Measurements from ENCODE around the gene ADAMTS17.

The ADAMTS17 gene

GRCh38 chr15:100041127-100041828 lies 300.5 kb downstream of the ADAMTS17 start:
- DNase-seq: no peak

DNA sequence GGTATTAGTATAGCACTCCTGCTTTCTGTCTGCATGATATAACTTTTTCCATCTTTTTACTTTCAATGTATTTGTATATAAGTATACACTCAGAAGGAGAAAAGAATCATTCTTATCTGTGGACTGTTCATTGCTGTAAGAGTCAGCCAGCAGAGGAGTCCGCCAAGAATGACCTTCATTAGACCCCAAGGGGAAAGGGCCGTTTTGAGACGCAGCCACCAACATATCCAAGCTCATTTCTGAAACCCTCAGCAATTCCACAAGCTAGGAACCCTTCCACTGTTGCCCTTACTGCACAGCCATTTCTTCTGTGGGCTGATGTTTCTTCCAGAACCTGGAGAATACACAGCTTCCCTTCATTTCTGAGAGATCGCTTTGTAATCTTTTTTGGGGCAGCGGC lies 301.8 kb downstream of the ADAMTS17 start:
- no peak for DNase-seq

DNA sequence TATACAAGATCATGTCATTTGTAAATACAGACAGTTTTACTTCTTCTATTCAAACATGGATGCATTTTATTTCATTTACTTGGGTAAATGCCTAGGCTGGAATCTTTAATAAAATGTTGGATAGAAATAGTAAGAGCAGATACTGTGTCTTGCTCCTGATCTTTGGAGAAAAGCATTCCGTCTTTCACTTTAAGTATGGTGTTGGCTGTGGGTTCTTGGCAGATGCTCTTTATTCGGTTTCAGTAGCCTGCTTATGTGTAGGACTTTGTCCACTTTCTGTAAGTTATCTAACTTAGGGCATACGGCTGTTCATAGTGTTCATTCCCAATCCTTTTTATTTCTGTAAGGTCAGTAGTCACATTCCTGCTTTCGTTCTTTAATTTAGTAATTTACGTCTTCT lies 303.0 kb downstream of the ADAMTS17 start:
- no peak for DNase-seq

DNA sequence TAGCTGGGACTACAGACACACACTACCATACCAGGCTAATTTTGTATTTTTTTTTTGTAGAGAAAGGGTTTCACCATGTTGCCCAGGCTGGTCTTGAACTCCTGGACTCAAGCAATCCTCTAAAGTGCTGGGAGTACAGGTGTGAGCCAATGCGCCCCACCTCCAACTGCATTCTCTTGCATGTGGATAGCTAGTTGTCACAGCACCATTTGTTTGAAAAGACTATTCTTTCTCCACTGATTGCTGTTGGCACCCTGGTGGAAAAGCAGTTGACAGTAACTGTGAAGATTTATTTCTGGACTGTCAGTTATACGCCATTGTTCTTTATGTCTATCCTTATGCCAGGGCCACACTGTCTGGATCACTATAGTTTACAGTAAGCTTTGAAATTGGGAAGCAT lies 303.9 kb downstream of the ADAMTS17 start:
- DNase-seq: no peak

DNA sequence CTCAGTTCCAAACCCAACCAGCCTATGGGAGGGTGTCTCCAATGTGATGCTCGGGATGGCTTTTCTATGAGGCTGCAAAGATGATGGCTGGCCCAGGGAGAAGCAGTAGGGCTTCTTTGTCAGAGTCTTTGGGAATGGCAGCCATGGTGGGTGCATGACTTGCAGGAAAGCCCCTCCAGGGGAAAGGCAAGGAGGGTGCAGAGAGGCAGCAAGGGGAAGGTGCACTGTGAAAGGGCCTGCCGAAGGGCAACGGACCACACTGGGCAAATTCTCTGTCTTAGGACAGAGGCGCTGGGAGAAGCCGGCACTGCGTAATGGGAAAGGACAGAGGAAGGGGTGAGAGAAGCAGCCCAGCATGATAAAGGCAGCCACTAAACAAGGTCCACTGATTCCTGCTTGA lies 305.8 kb downstream of the ADAMTS17 start:
- no peak for DNase-seq

DNA sequence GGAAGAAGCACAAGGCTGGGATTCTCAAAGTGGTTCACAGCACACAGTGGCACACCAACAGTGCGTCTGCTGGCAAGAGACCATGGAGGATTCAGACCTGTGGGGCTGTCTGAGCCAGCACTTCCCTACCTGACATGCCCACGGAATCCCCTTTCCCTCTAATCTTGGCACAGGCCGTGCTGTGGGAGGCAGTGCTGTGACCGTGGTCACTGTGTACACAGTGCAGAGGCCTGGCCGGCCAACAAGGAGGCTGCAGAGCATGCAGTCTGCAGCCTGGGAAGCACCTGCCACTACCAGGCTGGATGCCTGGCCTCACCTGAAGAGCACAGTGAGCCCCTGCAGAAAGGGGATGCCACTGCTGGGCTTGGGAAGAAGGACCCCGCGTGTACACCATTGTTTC lies 307.6 kb downstream of the ADAMTS17 start:
- DNase-seq: no peak

DNA sequence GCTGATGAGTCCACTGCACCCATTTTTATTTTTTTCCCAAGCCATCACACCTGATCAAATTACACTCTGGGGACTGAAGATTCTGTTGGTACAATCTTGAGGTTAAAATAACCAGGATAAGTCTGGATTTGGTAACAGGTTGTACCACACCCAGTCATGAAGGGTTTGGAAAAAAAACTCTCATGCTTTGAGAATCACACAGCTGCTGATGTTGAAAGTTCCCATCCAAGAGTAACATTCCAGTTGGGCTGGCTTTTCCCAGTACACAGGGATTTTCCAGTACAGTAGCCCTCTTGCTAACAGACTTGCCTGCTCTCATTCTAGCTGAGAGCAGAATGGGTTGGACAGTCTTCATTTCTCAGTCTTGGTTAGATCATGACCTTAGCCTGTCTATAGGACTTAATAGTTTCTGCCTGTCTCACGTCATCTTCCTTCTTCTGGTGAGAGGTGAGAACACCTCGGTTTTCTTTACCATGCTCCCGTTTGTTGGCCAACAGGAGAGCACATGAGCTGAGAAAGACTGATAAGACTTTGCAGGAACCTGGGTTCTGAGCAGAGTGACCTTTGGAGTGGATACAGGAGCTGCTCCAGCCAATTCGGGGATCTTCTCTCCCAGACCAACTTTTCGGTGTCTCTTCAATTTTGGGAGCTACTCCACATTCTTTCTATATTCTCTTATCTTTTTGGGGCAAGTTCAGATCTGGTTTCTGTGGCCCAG lies 308.5 kb downstream of the ADAMTS17 start:
- DNase-seq: no peak

- DNase-seq: no peak
These were observed 309.3 kb downstream of the ADAMTS17 start for GRCh38 chr15:100032358-100033085.

- no peak for DNase-seq
These were observed 310.0 kb downstream of the ADAMTS17 start for GRCh38 chr15:100031665-100032357.

DNA sequence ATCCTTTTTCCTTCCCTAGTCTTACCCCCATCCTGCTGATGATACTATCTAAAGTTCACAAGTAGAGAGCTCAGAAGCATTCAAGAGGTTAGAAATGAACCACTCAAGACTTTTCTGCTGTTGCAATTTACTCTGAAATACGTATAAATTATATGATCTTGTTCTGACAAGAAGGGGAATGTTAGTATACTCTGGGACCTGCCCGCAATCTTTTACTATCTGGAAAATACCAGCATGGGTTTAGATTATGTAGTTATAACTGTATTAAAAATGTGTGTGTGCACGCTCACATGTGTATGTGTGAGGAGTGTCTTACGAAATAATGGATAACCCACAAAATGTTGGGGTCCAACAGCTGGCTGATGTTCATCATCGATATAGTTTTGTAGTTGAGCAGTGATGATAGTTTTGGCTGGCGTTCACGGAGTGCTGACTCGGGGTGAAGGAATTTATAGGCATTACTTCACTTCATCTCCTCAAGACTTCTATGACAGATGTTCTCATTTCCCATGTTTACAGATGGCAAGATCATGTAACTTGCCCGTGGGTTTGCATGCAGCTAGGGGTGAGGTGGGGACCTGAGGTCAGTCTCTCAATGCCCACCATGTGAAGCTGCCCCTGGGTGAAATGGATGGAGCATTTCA lies 311.1 kb downstream of the ADAMTS17 start:
- no peak for DNase-seq

- DNase-seq: no peak
These were observed 311.8 kb downstream of the ADAMTS17 start for GRCh38 chr15:100029868-100030479.

DNA sequence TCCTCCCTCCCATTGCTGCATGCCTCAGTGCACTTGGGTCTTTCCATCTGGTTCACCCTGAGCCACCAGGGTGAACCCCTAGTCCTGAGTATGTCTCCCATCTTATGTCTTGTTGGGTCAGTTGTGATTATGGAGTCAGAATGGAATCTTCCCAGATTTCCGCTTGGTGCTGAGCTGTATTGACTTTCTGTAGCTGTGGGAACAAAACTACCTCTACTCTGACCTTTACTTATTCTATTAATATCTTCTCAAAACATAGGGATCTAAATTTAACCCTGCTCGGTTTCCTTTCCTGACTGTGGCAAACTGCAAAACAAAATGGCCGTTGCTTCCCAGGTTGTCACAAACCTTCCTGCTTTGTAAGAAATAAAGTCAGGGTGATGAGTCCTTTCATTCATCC lies 312.7 kb downstream of the ADAMTS17 start:
- no peak for DNase-seq

- no peak for DNase-seq
These were observed 315.7 kb downstream of the ADAMTS17 start for GRCh38 chr15:100026041-100026440.

GRCh38 chr15:100022806-100023205 lies 319.0 kb downstream of the ADAMTS17 start:
- no peak for DNase-seq

DNA sequence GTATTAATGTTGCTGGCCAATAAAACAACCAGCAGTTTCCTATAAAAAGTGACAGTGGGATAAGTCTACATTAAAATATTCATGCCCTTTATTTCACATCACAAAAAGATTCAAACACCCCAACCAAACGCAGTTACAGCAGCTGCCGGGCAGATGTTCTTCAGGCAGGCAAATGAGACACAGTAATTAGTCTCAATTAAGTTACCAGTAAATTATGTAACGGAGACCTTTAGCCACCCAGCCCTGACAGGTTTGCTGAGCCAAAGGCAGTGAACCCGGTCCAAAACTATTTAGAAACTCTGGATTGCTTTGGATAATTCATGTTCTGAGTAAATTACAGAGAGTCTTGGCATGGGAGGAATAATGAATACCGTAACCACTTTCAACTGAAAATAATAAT lies 319.4 kb downstream of the ADAMTS17 start:
- DNase-seq: no peak

DNA sequence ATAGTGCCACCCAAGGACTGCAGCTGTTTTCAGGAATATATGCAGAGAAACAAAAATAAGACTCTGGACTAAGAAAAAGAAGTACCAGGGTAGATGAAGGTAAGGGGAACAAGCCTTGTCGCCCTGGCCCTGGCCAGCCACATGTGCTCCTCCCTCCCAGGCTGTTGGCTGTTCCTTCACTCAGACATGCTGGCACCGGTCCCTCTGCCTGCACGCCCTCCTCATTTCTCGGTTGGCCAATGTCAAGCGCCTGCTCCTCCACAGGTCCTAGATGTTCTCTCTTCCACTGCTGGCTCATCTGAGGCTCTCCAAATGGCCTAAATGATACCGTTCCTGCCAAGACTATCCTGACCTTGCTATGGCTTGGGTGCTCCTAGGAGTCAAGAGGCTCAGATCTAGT lies 320.1 kb downstream of the ADAMTS17 start:
- DNase-seq: no peak

GRCh38 chr15:100020614-100021013 lies 321.2 kb downstream of the ADAMTS17 start:
- DNase-seq: no peak

DNA sequence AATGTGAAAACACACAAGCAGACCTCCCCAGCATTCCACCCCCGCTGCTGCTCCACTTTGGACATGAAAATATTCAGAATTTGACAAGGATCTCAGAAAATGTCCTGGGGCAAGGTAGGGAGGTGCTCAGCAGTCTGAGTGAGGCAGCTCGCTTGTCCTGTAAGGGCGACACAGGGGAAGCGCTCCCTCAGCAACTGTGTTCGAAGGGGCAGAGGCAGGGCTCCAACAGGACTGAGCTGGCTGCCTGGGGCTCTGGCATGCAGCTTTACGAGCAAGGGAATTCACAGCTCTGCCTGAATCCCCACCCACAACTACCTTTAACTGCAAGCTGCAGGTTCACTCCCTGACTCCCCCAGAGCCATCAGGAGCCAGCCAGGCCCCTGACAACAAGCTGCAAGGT lies 321.6 kb downstream of the ADAMTS17 start:
- DNase-seq: no peak

DNA sequence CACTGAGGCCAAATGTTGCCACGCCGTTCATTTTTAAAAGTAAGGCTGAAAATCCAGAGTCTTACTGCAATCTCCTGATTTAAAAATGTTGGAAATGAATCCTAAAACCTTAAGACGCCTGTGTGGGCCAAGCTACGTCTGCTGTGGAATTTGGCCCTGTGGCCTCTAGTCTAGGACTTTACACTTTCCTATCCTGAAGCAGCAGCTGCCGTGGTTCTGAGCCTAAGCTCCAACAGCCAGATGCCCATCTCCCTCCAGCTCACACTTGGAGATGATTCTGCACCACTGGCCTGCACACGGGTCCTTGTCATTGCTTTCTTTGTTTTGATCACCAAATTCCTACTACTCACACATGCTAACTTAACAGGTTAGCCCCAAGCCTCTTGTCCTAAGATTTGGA lies 322.2 kb downstream of the ADAMTS17 start:
- no peak for DNase-seq

- no peak for DNase-seq
These were observed 323.6 kb downstream of the ADAMTS17 start for GRCh38 chr15:100018191-100018590.

DNA sequence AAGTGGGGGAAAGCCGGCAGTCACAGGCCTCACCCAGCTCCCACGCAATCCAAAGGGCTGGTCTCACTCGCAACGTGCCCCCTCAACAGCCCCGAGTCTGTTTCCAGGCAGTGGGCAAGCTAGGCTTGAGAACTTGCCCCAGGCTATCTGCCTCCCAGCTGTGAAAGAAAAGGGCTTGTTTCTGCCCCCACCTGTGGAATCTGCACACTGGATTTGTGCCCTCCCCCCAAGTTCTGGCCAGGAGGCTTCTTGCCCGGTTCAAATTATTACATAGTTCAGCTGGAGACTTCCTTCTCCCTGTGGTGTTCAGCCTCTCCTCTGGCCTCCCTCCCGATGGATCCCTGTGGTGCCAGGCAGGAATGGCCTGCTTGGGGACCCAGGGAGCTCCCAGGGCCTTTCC lies 324.6 kb downstream of the ADAMTS17 start:
- no peak for DNase-seq

GRCh38 chr15:100016632-100017031 lies 325.1 kb downstream of the ADAMTS17 start:
- no peak for DNase-seq

Data from activated CD4-positive, alpha-beta T cell treated with anti-CD3 and anti-CD28 coated beads for 48 hours (primary cell).